CD4-positive, alpha-beta memory T cell (primary cell): ENCODE results near the gene ABCF1. TPM values are rescaled to one million over a fixed set of nuclear protein-coding genes. Genes with fewer than 3 reads are reported as not detected.

Experiments
- CTCF ChIA-PET: fragments of 350-600 bp; sonication (Branson Sonifier 250); formaldehyde crosslinking; loops from one replicate; lab custom pipeline; 2021; ENCODE audit warnings: inconsistent platforms; ENCODE audit not compliant: partially characterized antibody; lab: Charles Lee
- POLR2A ChIA-PET: fragments of 350-600 bp; sonication (Branson Sonifier 250); formaldehyde crosslinking; loops from one replicate; lab custom pipeline; 2021; ENCODE audit not compliant: partially characterized antibody; lab: Charles Lee
- DNase-seq, 5 donors: peaks; one replicate each; pipeline versions ENCODE4 v3.0.0 to v3.0.0-alpha.2; 2020 to 2022; ENCODE audit warnings: mixed read lengths in 1 of 5
- H3K27ac ChIP-seq: one replicate; pipeline ENCODE4 v1.7.0; 2013; ENCODE audit warnings: low read depth, low read length
- H3K27me3 ChIP-seq: 2 replicates; pipeline ENCODE4 v1.7.0; 2013; ENCODE audit warnings: mild to moderate bottlenecking, low read length, moderate library complexity; ENCODE audit not compliant: insufficient read depth
- H3K36me3 ChIP-seq: 2 replicates; pipeline ENCODE4 v1.7.0; 2013; ENCODE audit warnings: mild to moderate bottlenecking, low read length, moderate library complexity; ENCODE audit not compliant: insufficient read depth
- H3K4me1 ChIP-seq: 2 replicates; pipeline ENCODE4 v1.7.0; 2013; ENCODE audit warnings: mild to moderate bottlenecking, low read length, moderate library complexity; ENCODE audit not compliant: insufficient read depth
- H3K4me3 ChIP-seq, 2 donors: one replicate each; pipeline ENCODE4 v1.7.0; 2013; ENCODE audit warnings: low read length in 2 of 2, mild to moderate bottlenecking in 1 of 2
- H3K9me3 ChIP-seq, 2 donors: one replicate each; pipeline ENCODE4 v1.7.0; 2013; ENCODE audit warnings: low read length in 2 of 2, control low read depth in 1 of 2; ENCODE audit not compliant: control insufficient read depth in 1 of 2
- H3K27ac Mint-ChIP-seq, 7 donors: one replicate each; pipeline ENCODE4 v1.8.0; 2020 to 2021; ENCODE audit warnings: mixed read lengths in 7 of 7, mild to moderate bottlenecking in 6 of 7, inconsistent platforms in 3 of 7, moderate library complexity in 3 of 7
- H3K27me3 Mint-ChIP-seq, 2 donors: one replicate each; pipeline ENCODE4 v1.8.0; 2020 to 2021; ENCODE audit warnings: mixed read lengths in 2 of 2
- H3K36me3 Mint-ChIP-seq, 2 donors: one replicate each; pipeline ENCODE4 v1.8.0; 2020 to 2021; ENCODE audit warnings: mixed read lengths in 2 of 2, inconsistent platforms in 1 of 2, mild to moderate bottlenecking in 1 of 2
- H3K4me1 Mint-ChIP-seq, 4 donors: one replicate each; pipeline ENCODE4 v1.8.0; 2020 to 2021; ENCODE audit warnings: mixed read lengths in 4 of 4, mild to moderate bottlenecking in 1 of 4
- H3K4me3 Mint-ChIP-seq, 8 donors: one replicate each; pipeline ENCODE4 v1.8.0; 2020 to 2021; ENCODE audit warnings: mixed read lengths in 8 of 8, mild to moderate bottlenecking in 7 of 8, moderate library complexity in 6 of 8, inconsistent platforms in 3 of 8
- H3K9me3 Mint-ChIP-seq, 8 donors: one replicate each; pipeline ENCODE4 v1.8.0; 2020 to 2021; ENCODE audit warnings: mixed read lengths in 8 of 8, mild to moderate bottlenecking in 5 of 8, inconsistent platforms in 3 of 8, moderate library complexity in 1 of 8
- intact Hi-C: fragments of 100-400 bp; cut with micrococcal nuclease; formaldehyde crosslinking; loops from one replicate; pipeline ENCODE4 v1.15.1; 2023
- polyA plus RNA-seq, 2 donors: library from polyadenylated mRNA; unstranded; fragments of 300-500 nt; fragmentation: Illumina TruSeq; gene quantifications; one replicate each; pipeline ENCODE4 v1.2.3, GENCODE V29; 2021
- total RNA-seq, 2 experiments: library from RNA; stranded (reverse); gene quantifications; one replicate each; pipeline ENCODE4 v1.2.3, GENCODE V29; 2021

The ABCF1 gene
- total and polyA plus RNA-seq, 4 experiments from 2014 or later = 7.5 to 66.8 (median 53.7) TPM

DNA sequence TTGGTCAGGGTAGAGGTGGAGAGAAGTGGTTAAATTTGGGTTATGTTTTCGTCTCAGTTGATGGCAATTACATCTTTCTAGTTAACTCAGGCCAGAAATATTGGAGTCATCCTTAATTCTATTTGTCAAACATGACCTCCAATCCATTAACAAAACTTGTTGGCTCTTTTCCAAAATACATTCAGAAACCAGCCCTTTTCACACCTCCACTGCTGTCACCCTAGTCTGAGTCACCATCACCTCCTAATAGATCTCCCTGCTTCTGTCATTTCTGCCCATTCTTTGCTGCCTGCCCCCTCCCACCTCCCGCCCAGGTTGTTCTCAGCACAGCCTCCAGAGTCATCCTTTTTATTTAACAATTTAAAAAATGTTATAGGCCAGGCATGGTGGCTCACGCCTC lies 3.0 kb upstream of the ABCF1 start:
- Histone ChIP-seq H3K36me3 (no peaks in the 10 kb centered on the region), H3K27ac (no peak overlapping the region), H3K9me3 (no peaks in the 10 kb centered on the region), H3K4me3 (no peak overlapping the region), H3K4me1 (peaks cover 28% of the 10 kb centered on the region), H3K27me3 (no peaks in the 10 kb centered on the region)
- intact Hi-C loops = no loop called here
- H3K36me3 Mint-ChIP-seq = peaks cover under 1 to 17% of the 10 kb centered on the region in 2 donors
- H3K27me3 Mint-ChIP-seq = no peaks in the 10 kb centered on the region
- H3K4me3 Mint-ChIP-seq = peak overlapping the region in 3 of 8 donors; percentile 36 to 53 (median 37)
- H3K4me1 Mint-ChIP-seq = peaks cover 33 to 50% (median 40%) of the 10 kb centered on the region in 4 donors
- peaks cover 0 to 4% (median 0%) of the 10 kb centered on the region in 8 donors for H3K9me3 Mint-ChIP-seq
- ChIA-PET POLR2A (no interaction called here), CTCF (interaction anchor here (1.2 kb wide), 1 partner anchor 25 kb away, joined by 5 read pairs; no protein-coding TSS in a partner anchor)
- H3K27ac Mint-ChIP-seq = peak overlapping the region in 5 of 7 donors; percentile 48 to 70 (median 62)
- DNase-seq = peak in 1 of 5 donors; percentile 61

DNA sequence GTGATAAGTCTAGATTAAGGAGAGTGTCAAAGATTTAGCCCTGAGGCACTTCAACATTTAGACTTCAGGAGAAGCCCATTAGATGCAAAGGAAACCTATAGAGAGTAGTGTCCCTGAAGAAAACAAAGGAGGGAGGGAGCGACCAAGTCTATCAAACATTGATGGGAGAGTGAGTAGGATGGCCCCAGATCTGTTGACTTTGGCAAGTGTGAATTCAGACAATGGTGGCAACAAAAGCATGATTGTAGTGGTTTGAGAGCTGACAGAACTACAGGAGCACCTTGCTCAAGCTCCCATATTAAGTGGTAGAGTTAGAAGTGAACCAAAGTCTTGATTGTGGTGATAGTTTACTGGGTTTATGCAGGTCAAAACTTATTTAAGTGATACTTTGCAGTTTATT lies 979 bp upstream of the ABCF1 start:
- no peaks in the 10 kb centered on the region for H3K27me3 Mint-ChIP-seq
- intact Hi-C loops = no loop called here
- H3K4me1 Mint-ChIP-seq = peaks cover 46 to 66% (median 53%) of the 10 kb centered on the region in 4 donors
- H3K27ac Mint-ChIP-seq = peak overlapping the region; percentile 97 to 100 (median 99)
- peak overlapping the region; percentile 97 to 100 (median 100) for H3K4me3 Mint-ChIP-seq
- Histone ChIP-seq H3K9me3 (no peaks in the 10 kb centered on the region), H3K4me3 (peak overlapping the region; percentile 42 to 88), H3K27me3 (no peaks in the 10 kb centered on the region), H3K4me1 (peaks cover 45% of the 10 kb centered on the region), H3K36me3 (no peaks in the 10 kb centered on the region), H3K27ac (peak overlapping the region; percentile 95)
- POLR2A ChIA-PET = interaction anchor here (1.0 to 3.2 kb wide), 17 partner anchors 13 to 160 kb away, joined by 3 to 61 read pairs (median 6); partner anchors contain the start of genes ATAT1, GNL1, HLA-E and MDC1
- H3K9me3 Mint-ChIP-seq = peaks cover 0 to 4% (median 0%) of the 10 kb centered on the region in 8 donors
- no peak for DNase-seq
- CTCF ChIA-PET = interaction anchor here (1.0 to 2.4 kb wide), 11 partner anchors 13 to 161 kb away, joined by 3 to 31 read pairs (median 6); no protein-coding TSS in a partner anchor
- H3K36me3 Mint-ChIP-seq = peaks cover 0 to 25% of the 10 kb centered on the region in 2 donors

DNA sequence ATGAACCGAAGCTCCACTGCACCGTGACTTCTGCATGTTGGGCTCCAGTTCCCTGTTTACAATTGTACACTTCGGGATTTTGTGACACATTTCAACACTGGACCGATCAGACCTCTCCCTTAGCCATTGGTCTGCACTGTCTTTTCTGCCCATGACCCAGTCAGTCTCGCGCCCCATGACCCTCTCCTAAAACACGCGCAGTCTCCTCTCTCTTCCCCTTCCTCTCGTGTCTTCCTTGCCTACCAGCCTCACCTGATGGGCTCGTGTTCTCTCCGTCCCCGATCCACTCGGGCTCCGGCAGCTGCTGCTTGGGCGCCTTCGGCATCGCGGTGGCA lies 535 bp upstream of the ABCF1 start:
- DNase-seq = no peak
- Mint-ChIP-seq H3K4me1 (peaks cover 48 to 66% (median 54%) of the 10 kb centered on the region in 4 donors), H3K27ac (peak overlapping the region; percentile 97 to 100 (median 99)), H3K27me3 (no peaks in the 10 kb centered on the region), H3K4me3 (peak overlapping the region; percentile 97 to 100 (median 100)), H3K9me3 (peaks cover 0 to 4% (median 0%) of the 10 kb centered on the region in 8 donors), H3K36me3 (peaks cover 0 to 25% of the 10 kb centered on the region in 2 donors)
- ChIA-PET CTCF (interaction anchor here (0.8 to 2.4 kb wide), 12 partner anchors 13 to 160 kb away, joined by 3 to 31 read pairs (median 5); partner anchors contain the start of gene MRPS18B), POLR2A (interaction anchor here (0.9 to 3.2 kb wide), 21 partner anchors 9 to 199 kb away, joined by 3 to 61 read pairs (median 6); partner anchors contain the start of genes ATAT1, GNL1, HLA-E and MDC1)
- Histone ChIP-seq H3K27ac (peak overlapping the region; percentile 95), H3K36me3 (peaks cover 4% of the 10 kb centered on the region), H3K9me3 (no peaks in the 10 kb centered on the region), H3K4me1 (peaks cover 45% of the 10 kb centered on the region), H3K4me3 (peak overlapping the region; percentile 42 to 88), H3K27me3 (no peaks in the 10 kb centered on the region)
- intact Hi-C loops = loop anchor here (1.0 kb wide), 4 partner anchors 14 to 54 kb away; partner anchors contain the start of genes GNL1, MRPS18B and PPP1R10

DNA sequence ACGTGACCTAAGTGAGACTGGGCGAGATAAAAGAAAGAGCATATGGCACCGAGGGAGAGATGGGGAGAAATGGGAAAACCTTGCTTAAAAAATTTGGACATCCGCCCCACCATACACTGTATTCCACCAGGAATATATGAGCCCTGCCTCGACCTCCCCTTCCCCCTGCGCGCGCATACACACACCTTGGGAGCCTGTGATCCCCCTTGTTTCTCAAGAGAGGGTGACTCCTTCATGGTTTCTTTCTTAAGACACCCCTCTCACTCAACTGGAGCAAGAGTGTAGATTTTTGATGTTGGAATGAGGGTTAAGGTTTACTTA lies 480 bp downstream of the ABCF1 start:
- Mint-ChIP-seq H3K27me3 (no peaks in the 10 kb centered on the region), H3K9me3 (peaks cover 0 to 4% (median 0%) of the 10 kb centered on the region in 8 donors), H3K4me1 (peaks cover 51 to 67% (median 58%) of the 10 kb centered on the region in 4 donors), H3K4me3 (peak overlapping the region; percentile 97 to 100 (median 100)), H3K36me3 (peaks cover 4 to 29% of the 10 kb centered on the region in 2 donors), H3K27ac (peak overlapping the region; percentile 97 to 100 (median 99))
- CTCF ChIA-PET = interaction anchor here (0.9 to 2.4 kb wide), 6 partner anchors 14 to 89 kb away, joined by 3 to 31 read pairs (median 5); no protein-coding TSS in a partner anchor
- H3K4me1 ChIP-seq = peaks cover 45% of the 10 kb centered on the region
- intact Hi-C loops = loop anchor here (1.0 kb wide), 4 partner anchors 15 to 55 kb away; partner anchors contain the start of genes GNL1, MRPS18B and PPP1R10
- H3K4me3 ChIP-seq = peak overlapping the region; percentile 88 to 94
- H3K36me3 ChIP-seq = peaks cover 7% of the 10 kb centered on the region
- no peaks in the 10 kb centered on the region for H3K9me3 ChIP-seq
- no peak for DNase-seq
- peak overlapping the region; percentile 95 for H3K27ac ChIP-seq
- H3K27me3 ChIP-seq = no peaks in the 10 kb centered on the region
- POLR2A ChIA-PET = interaction anchor here (0.6 to 3.2 kb wide), 20 partner anchors 10 to 198 kb away, joined by 3 to 61 read pairs (median 6); partner anchors contain the start of genes ATAT1, GNL1, HLA-E and MDC1

DNA sequence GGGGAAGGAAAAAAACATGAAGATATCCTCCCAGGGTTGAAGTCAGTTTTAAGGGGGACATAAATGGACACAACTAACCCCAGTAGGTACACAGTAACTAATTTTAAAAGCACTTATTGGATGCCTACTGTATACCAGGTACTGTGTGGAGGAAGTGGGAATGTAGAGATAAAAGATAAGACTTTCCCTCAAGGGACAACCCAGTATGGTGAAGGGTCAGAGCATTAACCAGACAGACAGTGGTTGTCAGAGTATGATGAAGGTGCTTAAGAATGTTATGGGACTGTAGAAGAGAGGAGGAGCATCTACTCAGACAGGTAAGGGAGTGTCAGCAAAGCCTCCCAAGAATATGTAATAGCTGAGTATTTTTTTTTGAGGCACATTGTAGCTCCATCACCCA lies 906 bp downstream of the ABCF1 start:
- Mint-ChIP-seq H3K9me3 (peaks cover 0 to 4% (median 0%) of the 10 kb centered on the region in 8 donors), H3K36me3 (peaks cover 8 to 34% of the 10 kb centered on the region in 2 donors), H3K4me1 (peaks cover 53 to 68% (median 61%) of the 10 kb centered on the region in 4 donors), H3K4me3 (peak overlapping the region; percentile 97 to 100 (median 100)), H3K27me3 (no peaks in the 10 kb centered on the region), H3K27ac (peak overlapping the region; percentile 97 to 100 (median 99))
- POLR2A ChIA-PET = interaction anchor here (1.0 kb wide), 1 partner anchor 145 kb away, joined by 3 read pairs; the partner anchor contains the start of gene MDC1
- intact Hi-C loops = no loop called here
- peak overlapping the region; percentile 95 for H3K27ac ChIP-seq
- no peaks in the 10 kb centered on the region for H3K27me3 ChIP-seq
- DNase-seq = no peak
- H3K9me3 ChIP-seq = no peaks in the 10 kb centered on the region
- H3K36me3 ChIP-seq = peaks cover 11% of the 10 kb centered on the region
- peak overlapping the region; percentile 88 to 94 for H3K4me3 ChIP-seq
- CTCF ChIA-PET = no interaction called here
- peaks cover 45% of the 10 kb centered on the region for H3K4me1 ChIP-seq

DNA sequence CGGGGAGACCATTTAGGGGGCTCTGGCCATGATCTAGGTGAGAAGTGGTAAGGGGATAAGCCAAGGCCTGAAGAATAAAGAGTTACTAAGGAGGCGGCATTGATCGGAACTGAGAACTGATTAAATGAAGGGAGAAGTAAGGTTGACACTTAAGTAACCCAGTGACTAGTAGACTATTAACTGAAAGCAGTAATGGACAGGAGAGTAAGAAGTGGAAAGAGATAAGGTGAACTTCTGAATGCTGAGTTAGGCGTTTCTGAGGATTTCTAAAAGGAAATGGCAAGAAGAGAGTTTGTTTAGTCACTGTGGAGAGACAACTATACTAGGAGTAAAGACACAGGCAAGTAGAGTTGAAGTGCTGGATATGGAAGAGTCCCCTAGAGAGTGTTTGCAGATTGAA lies 1.9 kb downstream of the ABCF1 start:
- POLR2A ChIA-PET = interaction anchor here (0.8 kb wide), 1 partner anchor 44 kb away, joined by 3 read pairs; the partner anchor contains the start of genes MRPS18B and PPP1R10
- H3K4me3 ChIP-seq = no peak overlapping the region
- peak overlapping the region; percentile 95 for H3K27ac ChIP-seq
- Mint-ChIP-seq H3K9me3 (peaks cover 0 to 4% (median 0%) of the 10 kb centered on the region in 8 donors), H3K4me1 (peaks cover 53 to 69% (median 63%) of the 10 kb centered on the region in 4 donors), H3K27me3 (no peaks in the 10 kb centered on the region), H3K4me3 (peak overlapping the region in 7 of 8 donors; percentile 51 to 100 (median 99)), H3K27ac (peak overlapping the region; percentile 54 to 99 (median 92)), H3K36me3 (peaks cover 18 to 43% of the 10 kb centered on the region in 2 donors)
- no peaks in the 10 kb centered on the region for H3K9me3 ChIP-seq
- H3K36me3 ChIP-seq = peaks cover 21% of the 10 kb centered on the region
- DNase-seq = no peak
- intact Hi-C loops = no loop called here
- H3K27me3 ChIP-seq = no peaks in the 10 kb centered on the region
- CTCF ChIA-PET = interaction anchor here (0.7 to 1.2 kb wide), 3 partner anchors 15 to 150 kb away, joined by 3 to 4 read pairs (median 4); no protein-coding TSS in a partner anchor
- peaks cover 45% of the 10 kb centered on the region for H3K4me1 ChIP-seq

DNA sequence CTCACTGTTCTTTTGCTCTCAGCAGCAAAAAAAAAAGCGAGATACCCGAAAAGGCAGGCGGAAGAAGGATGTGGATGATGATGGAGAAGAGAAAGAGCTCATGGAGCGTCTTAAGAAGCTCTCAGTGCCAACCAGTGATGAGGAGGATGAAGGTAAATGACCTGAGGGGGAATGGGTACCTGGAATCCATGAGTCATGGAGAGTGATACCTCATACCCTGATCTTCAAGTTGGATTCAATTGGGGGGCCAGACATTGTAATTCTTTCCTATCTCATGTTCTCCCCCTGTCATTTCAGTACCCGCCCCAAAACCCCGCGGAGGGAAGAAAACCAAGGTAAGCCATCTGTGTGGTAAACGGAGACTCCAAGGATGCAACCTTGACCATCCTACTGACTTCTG lies 6.8 kb downstream of the ABCF1 start:
- intact Hi-C loops = no loop called here
- H3K36me3 ChIP-seq = peaks cover 64% of the 10 kb centered on the region
- peaks cover 18% of the 10 kb centered on the region for H3K4me1 ChIP-seq
- ChIA-PET POLR2A (interaction anchor here (2.5 kb wide), 1 partner anchor 36 kb away, joined by 15 read pairs; no protein-coding TSS in a partner anchor), CTCF (interaction anchor here (1.4 to 1.9 kb wide), 7 partner anchors 17 to 127 kb away, joined by 3 to 16 read pairs (median 4); no protein-coding TSS in a partner anchor)
- Mint-ChIP-seq H3K27me3 (no peaks in the 10 kb centered on the region), H3K9me3 (no peaks in the 10 kb centered on the region), H3K27ac (peak overlapping the region in 3 of 7 donors; percentile 32 to 70 (median 54)), H3K4me3 (no peak overlapping the region), H3K4me1 (peaks cover 26 to 30% (median 27%) of the 10 kb centered on the region in 4 donors), H3K36me3 (peaks cover 52 to 62% of the 10 kb centered on the region in 2 donors)
- H3K27ac ChIP-seq = no peak overlapping the region
- no peaks in the 10 kb centered on the region for H3K27me3 ChIP-seq
- no peak for DNase-seq
- H3K9me3 ChIP-seq = no peaks in the 10 kb centered on the region
- H3K4me3 ChIP-seq = no peak overlapping the region
